Middle frontal gyrus (tissue), 1 donor: ENCODE results near the gene NR2F2.

Source experiments
- DNase-seq: peaks from one replicate; pipeline ENCODE4 v3.0.0-alpha.2; 2015; ENCODE audit warnings: low spot score; ENCODE audit errors: extremely low spot score

NR2F2 gene

DNA sequence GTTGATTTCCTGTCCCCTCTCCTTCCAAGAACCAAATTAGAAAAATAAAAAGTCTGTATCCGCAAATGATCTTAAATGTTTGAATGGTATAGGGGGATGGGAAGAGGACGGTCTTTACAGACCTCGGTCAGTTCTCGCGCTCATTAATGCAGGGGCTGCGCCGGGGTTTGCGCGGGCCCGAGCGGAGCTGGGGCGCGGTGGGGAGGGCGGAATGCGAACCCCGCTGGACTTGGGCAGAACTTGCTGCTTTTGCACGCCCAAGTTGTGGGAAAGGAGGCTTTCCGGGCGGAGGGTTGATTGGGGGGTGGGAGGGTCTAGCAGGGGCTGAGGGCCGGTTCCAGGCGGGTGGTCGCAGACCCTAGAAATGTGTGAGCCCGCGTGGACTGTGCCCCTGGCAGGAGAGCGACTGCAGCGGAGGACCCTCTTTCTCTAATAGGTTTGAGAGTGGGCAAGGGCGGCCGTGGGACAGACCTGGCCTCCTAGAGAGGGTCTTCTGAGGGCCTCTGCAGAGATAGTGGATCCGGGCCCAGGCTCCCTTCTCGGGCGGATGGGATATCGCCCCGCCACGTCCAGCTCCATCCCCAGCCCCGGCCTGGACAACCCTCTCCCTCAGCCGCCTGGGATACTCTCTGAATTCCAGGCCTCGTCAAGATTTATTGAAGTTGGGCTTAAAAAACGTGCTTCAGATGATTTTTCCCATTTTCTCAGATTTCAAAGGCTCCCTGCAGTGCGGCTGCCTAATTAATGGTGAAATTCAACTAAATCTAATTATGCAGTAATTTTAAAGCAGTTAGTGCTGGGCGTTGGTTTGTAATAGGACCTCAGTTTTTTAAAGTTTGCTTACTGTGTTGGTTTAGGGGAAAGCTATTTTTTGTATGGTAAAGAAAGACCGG lies 11.3 kb downstream of the NR2F2 start:
- no peak for DNase-seq

DNA sequence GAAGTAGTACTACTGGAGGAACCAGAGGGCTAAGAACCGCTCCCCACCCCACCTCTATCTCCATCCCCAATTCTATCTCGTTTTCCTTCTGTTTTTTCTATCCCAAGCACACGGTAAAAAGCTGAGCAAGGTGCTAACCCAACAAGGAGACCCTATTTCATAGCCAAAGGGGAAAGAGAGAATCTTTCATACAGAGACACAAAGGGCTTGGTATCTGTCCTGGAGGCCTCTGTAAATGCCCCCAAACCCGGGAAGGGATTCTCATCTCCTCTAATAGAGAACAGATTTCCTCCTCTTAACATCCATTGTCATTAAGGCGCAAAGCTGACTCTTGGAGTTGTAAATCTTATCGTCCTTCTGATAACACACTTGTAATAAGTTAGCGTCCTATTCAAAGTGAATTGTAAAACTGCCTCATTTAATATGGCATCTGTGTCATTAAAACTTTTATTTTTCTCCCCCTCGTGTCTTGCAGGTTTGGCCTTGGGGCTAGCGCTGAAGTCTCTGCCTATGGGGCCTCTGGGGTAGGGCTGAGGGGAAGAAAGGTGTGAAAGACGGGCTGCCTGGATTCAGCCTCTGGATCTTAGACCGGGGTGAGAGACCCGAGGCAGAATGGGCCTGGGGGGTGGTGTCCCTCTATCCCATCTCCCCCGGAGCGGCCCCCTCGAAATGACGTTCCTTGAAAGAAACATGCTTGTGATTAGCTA lies 12.1 kb downstream of the NR2F2 start:
- no peak for DNase-seq

DNA sequence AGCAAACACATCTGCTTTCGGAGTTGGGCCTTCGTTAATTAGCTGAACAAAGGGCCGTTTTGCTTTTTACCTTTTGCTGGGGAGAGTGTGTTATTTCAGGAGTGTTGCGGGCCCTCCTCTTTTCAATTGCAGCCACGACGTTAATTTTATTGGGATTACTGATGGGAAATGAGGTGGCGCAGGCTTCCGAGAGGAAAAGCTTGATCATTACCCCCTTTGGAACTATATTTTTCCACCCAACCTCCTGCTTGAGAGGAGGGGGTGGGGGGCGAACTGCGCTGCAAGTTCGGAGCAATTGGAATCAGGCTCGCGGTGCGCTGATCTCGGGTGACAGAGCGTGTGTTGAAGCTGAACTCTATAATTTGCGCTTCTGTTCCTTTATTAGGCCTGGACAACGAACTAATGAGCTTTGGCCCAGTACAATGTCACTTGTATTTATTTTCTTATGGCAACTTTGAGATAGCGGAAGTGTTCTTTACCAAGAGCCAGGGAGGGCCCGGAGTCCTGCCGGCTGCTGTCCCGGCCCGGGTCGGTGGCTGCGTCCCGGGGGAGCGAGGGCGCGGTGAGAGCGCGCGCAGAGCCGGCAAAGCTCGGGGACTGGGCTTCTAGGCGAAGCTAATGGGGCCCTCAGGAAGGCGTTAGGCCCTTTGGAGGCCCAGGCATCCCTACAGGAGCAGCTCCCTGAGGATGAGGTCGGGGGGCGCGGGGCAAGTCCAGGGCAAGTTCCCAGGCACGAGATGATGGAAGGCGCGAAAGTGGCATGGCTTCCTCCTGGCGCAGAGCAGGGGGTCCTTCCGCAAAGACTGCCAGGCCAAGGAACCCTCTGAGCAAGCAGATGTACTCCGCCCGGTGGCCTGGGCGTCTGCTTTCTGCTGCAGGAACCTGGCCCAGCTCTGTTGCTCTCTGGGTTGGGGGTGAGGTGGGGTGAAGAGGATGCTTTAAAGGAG lies 12.9 kb downstream of the NR2F2 start:
- no peak for DNase-seq

DNA sequence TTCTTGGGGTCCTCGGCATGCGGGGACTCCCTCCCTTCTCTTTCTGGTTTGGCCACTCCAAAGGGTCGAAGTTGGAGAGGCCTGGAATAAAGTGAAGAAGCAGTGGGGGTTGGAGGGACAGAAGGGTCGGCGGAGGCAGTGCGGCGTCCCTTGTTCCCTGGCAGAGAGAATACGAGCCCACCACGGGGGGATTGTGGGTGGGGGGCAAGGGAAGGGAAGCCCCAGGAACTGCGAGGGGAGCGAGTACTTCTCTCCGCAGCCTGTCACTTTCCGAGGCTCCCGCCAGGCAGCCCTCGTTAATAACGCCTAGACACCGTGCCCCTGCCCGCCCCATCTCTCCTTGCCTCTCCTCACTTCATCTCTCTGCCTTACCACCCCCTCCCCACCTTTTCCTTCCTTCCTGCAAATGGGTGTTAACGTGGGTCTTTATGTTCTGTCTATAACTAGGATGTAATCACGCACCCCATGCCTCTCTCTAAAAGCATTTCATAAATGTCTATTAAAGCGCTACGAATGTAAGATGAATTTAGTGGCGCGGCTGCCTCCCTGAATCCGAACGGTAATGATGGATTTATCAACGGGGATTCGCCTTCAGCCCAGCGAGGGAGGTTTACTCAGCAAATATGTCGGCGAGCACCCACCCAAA lies 13.7 kb downstream of the NR2F2 start:
- DNase-seq, result no peak

DNA sequence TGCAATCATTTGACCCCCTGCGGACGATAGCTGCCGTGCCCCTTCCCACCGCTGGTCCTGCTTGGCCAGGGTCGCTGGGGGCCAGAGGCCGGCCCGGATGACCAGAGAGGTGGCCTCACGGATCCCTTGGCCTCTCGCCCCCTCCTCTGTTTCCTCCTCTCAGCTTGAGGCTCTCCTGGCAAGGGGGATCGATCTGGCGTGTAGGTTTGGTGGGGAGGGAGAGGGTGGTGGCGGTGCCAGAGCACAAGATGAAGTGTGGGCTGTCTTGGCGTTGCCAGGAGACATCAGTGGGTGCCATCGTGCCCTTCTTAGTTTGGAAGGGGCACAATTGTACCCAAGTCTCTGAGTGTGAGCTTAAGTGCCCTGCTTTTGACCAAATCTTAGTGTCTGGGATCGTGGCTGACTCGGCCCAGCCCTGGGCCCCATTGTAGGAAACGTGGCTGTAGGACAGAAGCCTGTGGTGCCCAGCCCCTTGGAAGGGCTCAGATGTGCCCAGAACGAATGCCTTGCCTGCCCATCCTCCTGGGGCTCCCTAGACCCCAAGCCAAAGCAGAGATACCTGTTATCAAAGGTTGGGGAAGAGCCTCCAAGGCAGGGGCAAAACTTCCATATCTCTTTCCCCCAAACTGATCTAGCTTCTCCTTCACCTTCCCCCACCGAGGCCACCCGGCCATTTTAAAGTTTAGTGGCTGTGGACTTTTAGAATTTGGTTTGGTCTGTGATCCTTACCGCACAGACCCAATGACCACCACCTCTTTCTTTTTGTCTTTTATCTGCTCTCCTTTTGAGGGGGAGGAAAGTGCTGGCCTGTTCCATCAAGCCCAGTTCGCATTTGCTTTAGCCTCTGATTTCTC lies 14.4 kb downstream of the NR2F2 start:
- DNase-seq, result no peak

DNA sequence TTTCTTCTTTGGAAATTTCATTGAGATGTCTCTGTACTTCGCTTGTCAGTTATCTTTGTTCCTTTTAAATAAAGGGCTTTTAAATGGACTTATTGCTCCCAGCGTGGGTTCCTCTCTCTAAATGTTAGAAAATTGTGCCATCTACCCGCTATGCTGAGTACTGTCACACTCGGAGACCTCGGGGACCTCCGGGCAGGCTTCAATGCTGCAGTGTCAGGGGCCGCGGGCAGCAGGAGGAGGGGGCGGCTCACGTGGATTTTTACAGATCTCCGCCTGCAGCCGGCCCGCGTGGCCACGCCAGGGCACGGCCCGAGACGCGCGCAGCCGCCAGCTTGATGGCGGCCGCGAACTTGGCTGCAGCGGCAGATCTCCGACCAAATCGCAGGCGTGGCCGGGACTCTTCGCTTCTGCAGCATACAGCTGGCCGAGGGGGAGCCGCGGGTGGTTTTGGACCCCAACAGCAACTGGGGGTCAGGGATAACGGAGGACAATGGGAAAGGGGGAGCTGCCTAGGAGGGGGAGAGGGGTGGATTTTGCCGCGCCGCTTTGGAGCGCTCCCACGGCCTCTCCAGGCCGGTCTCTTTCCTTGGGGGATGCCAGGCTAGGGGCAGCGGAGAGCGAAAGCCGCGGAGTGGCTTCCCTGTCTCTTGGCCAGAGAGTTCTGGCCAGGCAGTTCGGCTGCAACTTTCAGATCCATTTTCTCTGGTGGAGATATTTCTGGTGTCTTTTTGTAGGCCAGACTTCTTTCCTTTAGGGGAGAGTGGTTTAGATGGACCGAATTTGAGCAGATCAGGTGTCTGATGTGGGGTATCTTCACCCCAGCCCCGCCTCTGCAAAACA lies 15.3 kb downstream of the NR2F2 start:
- DNase-seq, result peak; percentile 41

DNA sequence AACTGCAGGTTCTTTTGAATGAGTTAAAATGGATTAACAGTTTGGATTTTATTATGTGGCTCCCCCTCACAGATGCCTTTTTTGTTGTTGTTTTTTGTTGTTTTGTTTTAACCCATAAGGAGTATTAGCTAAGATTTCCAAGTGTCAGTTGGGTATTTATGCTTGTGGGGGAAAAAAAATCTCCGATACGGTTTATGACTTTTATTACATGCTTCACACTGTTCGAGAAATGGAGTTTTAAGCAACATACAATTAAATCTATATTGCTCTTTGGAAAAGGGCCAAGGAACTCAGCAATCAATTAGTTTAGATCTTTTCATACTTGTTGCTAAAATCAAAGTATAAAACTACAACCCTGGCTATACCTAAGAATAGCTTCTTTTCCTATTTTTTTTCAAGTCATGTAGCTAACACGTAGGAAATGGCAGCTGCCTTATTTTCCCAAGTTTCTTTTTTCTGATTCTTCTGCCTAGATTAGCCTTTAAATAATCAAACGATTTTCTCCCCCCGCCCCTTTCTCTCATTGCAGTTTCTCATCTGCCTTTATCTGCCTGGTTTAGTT lies 16.0 kb downstream of the NR2F2 start:
- DNase-seq, result no peak

DNA sequence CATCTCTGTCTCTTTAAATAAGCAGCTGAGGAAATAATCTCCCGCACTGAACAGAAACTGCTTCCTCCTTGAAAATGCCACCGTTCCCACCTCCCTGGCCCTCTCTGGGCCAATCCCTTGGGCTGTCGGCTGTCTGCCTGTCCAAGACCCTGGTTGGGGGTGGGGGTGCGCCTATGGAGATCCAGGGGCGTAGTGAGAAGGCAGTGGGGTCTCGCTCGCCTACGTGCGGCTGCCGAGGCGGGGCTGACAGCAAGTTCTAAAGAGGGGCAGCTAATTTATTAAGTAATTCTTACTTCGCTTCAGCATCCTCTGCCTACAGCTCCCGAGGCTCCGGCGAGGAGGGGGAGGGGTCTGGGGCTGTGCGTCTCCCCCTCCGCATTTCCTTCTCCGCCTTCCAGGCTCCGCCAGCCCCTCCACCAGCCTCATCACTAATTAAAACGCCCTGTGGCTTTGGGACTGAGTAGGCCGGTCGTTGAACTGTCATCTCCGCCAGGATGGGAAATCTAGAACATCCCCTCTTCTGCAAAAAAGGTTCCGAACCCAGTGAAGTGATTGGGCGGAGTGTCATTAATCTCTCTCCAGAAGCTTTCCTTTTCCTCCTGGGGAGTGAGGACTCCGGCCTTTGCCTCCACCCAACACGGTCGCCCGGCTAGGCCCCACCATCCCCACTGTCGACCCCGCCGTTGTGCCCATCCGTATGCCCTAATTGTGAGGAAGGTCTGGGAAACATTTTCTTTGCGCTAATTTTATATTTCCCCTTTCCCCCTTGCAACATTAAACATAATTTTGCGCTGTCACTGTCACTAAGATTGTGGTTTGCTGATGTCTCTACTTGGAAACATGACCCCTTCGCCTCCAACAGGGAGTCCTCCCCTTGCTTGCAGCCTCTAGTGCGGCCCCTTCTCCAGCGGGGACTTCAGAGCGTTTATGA lies 16.9 kb downstream of the NR2F2 start:
- no peak for DNase-seq

DNA sequence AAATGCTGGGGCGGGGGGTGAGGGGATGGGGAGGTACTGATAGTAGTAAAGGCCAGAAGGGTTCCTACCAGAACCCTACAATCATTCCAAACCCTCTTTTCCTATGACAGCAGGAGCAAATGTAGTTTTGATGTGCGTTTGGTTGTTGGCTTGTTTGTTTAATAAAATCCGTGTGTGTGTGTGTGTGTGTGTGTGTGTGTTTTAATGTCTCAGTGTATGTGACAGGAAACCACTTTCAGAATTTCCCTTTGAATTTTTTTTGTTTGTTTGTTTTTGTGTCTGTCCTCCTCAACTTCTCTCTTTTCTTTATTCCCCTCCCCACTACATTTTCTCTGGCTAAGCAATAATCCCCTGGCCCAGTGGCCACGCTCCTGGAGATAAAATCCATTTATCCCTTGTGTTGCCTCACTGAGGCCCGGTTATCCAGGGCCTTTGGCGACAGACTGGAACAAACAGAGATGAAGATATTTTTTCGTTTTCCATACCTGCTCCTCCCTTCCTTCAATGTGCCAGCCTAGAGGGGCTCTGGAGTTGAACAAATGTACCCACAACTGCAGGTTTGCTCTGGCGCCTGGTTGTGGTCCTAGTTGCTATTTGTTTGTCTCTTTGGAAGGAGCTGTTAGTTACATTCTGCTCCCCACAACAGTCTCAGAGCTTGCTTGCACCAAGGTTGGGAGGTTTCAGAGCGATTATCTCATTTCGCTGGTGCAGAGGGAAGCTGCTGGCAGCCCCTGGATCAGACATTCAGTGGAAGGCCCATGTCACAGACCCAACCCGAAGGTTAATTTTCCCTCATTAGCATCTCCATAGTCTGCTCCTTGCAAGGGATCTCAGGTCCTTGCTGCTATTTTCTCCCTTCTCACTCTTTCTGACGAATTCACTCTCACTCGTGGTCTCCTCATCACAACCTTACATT lies 17.9 kb downstream of the NR2F2 start:
- DNase-seq, result no peak

DNA sequence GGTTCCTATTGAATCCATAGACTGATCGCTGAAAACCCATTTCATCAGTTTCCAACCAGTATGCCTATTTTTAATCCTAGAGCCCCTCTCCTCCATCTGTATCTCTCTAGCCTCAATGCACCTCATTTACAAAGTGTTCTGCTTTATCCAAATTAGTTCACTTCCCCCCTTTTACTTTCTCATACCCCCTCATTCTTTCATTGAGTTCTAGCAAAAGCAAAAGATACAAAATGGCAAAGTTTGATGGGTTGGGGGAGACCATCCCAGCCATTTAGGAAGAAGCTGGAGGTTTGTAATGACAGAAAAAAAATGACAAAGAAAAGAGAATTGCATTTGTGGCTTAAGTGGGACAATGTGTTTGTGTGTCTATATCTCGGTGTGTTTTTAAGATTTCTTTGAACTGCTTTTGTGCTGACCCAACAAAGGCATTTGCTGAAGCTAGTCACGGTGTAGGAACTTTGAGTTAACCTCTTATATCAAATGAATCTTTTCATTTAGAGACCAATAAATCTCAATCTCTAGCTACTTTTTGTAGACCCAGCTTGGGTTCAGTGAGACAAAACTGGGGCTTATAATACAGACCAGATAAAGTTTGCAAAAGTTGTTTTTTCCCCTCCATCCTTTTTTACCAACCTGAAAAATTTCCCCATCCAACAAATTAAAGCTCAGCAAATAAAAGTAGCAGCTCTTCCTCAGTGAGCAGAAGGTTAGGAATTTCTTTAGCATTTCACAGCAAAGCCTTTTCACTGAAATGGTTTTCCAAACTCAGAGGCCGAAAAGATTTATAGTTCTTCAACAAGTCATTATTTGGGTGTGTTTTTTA lies 18.7 kb downstream of the NR2F2 start:
- DNase-seq, result no peak

DNA sequence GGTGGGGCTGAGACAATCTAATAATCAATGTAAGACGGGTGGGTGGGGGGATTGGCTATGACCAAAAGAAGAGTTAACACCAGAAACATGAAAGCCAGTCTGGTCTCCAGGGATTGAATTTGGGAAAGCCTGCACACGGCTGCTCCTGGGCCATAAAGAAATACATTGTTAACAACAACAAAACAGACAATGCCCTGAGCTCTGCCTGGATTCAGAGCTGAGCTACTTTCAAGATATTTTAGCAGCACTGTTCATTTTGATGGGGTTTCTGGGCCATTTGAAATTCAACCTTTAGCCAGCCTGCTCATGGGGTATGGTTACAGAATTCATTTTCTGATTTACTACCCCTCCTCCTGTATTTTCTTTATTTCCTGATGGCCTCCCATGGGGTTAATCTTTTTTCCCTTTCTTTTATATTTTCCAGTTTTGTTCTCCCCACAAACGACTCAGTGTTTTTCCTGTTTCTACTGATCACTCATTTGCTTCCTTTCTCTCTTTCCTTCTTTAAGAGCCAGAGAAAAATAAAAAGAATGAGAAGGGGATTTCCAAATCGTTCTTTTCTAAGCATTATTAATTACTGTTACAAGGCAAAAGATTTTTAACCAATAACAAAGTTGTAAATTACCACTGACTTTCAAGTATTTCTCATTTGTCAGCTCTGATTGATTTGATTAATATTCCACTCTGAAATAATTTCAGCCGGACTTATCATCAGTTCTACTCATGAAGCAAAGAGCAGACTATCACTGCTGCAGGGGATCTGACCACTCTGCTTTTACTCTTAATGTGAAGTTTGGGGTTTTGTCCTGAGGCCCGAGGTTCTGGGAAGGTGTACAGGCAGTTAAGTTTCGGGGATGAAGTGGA lies 19.6 kb downstream of the NR2F2 start:
- no peak for DNase-seq

DNA sequence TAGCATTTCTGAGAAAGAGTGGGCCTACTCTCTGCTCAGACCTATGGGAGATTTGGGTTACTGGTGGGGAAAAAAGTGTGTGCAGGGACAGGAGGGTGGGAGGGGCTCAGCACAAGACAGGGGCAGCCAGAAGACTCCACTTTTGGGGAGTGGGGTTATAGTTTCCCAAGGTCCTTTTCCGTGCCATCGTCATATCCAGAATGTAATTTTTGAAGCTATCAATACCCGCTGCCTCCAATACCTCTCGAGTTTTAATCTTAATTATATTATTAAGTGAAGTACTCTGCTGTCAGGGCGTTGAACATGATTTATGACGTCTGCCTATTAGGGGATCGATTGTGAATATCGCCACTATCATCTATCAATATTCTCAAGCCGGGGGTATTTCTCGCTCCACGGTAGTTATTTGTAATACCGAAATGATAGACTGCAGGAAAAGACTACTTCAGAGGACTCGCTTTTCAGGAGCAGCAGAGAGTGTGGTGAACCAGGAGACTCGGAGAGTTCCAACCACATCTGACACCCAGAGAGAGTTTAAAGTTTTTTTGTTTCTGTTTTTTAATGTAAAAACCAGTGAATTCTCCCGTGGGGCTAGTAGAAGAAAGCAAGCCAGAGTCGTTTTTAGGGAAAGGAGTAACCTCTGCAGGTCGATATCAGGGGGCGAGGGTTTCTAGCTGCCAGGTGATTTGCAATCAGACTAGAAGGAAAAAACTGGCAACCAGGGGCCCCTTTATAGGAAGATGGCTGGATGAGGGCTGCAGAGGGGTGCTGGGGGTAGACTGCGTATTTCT lies 20.6 kb downstream of the NR2F2 start:
- DNase-seq, result no peak

DNA sequence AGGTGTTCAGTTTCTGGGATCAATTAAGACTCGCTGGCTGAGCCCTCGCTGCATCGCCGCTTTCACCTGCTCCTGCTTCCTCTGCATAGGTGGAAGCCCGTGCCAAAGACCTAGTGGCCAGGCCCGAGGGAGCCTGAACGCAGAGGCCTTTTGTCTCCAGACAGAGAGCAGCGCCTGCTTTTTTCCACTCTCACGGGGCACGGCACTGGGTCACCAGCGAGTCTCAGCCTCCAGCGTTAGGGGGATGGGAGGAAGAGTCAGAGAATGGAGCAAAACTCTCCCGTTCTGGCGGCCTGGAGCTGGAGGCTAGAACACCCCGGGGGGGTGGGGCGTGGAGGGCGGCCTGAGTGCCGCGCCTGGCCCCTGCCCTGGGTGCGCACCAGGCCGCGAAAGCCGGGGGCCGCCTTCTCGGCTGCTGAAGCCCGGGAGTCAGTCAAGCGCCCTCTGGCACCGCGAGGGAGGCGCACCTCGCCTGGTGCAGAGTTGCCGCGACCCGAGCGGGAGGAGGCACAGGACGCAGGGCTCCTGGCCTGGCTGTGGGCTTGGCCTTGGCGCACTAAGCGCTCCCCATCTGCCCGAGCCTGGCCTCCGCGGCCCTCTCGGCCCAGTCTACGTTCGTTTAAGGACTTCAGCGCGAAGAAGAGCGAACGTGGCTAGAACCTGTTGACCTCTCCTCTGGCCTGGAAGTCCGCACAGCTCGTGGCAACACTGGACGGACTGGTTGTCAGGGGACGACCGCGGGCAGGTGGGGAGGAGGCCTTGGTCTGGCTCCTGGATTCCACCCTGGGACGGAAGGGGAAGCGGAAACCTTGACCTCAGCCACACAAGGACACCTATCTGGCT lies 21.5 kb downstream of the NR2F2 start:
- no peak for DNase-seq
